HFFc6 (cell line): ENCODE measurements around the gene SUSD1. TPM values are rescaled to one million over a fixed set of nuclear protein-coding genes. Genes with fewer than 3 reads are reported as not detected.
A peak's percentile ranks its signal among the peaks of the same experiment; 100 is the strongest.

ENCODE experiments used
- DNase-seq: peaks from one replicate; pipeline ENCODE4 v3.0.0-alpha.2; 2018
- H3K27ac Mint-ChIP-seq: 2 replicates; pipeline ENCODE4 v1.8.0; 2020; ENCODE audit warnings: mild to moderate bottlenecking, mixed read lengths
- H3K27me3 Mint-ChIP-seq: 2 replicates; pipeline ENCODE4 v1.8.0; 2021; ENCODE audit warnings: mild to moderate bottlenecking, moderate library complexity, mixed read lengths; ENCODE audit not compliant: insufficient read depth
- H3K36me3 Mint-ChIP-seq: 2 replicates; pipeline ENCODE4 v1.8.0; 2021; ENCODE audit warnings: low read depth, mixed read lengths
- H3K4me1 Mint-ChIP-seq: 2 replicates; pipeline ENCODE4 v1.8.0; 2020; ENCODE audit warnings: low read depth, mixed read lengths
- H3K4me3 Mint-ChIP-seq: 2 replicates; pipeline ENCODE4 v1.8.0; 2020; ENCODE audit warnings: mild to moderate bottlenecking, moderate library complexity, mixed read lengths
- H3K9me3 Mint-ChIP-seq: 2 replicates; pipeline ENCODE4 v1.8.0; 2020; ENCODE audit warnings: mild to moderate bottlenecking, mixed read lengths
- total RNA-seq, 6 experiments: library from RNA; stranded (reverse); fragmentation: NEBNext Ultra II Directional; extraction: Animal tissue kit (Norgen Biotek cat#: 25700); gene quantifications; 2 replicates in 1 of 6; 3 replicates in 5 of 6; pipeline ENCODE4 v1.2.3, GENCODE V29; 2021
- TF ChIP-seq, protein P1 (sequence below): fragments of 200-600 bp; sonication (generic); IDR thresholded peaks from 2 replicates; pipeline ENCODE4 v1.5.0; 2021; ENCODE audit warnings: antibody characterized with exemption, mild to moderate bottlenecking

The SUSD1 gene
- total RNA-seq, 6 experiments from 2014 or later: 3.5 to 9.4 (median 8.2) TPM

DNA sequence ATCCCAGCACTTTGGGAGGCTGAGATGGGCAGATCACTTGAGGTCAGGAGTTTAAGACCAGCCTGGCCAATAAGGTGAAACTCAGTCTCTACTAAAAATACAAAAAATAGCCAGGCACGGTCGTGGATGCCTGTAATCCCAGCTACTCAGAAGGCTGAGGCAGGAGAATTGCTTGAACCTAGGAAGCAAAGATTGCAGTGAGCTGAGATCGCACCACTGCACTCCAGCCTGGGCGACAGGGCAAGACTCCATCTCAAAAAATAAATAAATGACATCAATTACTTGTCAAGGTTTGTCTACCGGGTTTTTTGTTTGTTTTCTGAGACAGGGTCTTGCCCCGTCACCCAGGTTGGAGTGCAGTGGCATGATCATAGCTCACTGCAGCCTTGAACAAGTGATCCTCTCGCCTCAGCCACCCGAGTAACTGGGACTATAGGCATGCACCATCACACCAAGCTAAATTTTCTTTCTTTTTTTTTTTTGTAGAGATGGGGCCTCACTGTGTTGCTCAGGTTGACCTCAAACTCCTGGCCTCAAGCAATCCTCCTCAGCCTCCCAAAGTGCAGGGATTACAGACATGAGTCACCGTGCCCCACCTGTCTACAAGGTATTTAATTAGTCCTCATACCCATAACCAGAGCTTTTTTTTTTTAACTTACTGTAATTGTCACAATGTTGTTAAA is 64.9 kb downstream of the SUSD1 start:
- Mint-ChIP-seq H3K36me3 (no peaks in the 10 kb centered on the region), H3K27me3 (peaks cover 2% of the 10 kb centered on the region; the same call in 1 of the 2 replicates), H3K27ac (no peak overlapping the region), H3K4me1 (peaks cover 17% of the 10 kb centered on the region), H3K4me3 (no peak overlapping the region), H3K9me3 (no peaks in the 10 kb centered on the region)
- TF ChIP-seq, protein P1, sequence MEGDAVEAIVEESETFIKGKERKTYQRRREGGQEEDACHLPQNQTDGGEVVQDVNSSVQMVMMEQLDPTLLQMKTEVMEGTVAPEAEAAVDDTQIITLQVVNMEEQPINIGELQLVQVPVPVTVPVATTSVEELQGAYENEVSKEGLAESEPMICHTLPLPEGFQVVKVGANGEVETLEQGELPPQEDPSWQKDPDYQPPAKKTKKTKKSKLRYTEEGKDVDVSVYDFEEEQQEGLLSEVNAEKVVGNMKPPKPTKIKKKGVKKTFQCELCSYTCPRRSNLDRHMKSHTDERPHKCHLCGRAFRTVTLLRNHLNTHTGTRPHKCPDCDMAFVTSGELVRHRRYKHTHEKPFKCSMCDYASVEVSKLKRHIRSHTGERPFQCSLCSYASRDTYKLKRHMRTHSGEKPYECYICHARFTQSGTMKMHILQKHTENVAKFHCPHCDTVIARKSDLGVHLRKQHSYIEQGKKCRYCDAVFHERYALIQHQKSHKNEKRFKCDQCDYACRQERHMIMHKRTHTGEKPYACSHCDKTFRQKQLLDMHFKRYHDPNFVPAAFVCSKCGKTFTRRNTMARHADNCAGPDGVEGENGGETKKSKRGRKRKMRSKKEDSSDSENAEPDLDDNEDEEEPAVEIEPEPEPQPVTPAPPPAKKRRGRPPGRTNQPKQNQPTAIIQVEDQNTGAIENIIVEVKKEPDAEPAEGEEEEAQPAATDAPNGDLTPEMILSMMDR: no peak
- no peak for DNase-seq

DNA sequence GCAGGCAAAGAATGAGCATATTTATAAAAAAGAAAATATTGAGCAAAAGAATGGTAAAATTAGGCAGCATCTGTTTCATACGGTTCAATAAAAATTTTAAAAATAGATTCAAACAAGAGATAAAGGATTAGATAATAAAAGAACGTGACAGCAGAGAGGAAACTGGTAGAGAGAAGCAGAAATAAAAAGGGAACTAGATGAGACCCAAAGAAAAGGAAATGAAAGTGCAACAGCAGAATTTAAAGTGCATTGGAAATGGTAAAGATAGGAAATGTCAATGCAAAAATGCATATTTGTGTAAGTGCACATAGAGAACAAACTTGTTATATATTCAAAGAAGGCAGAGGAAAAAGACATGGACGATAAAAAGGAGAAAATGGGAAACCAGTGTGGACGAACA is 70.2 kb downstream of the SUSD1 start:
- Mint-ChIP-seq H3K9me3 (no peaks in the 10 kb centered on the region), H3K27ac (no peak overlapping the region), H3K36me3 (no peaks in the 10 kb centered on the region), H3K4me3 (no peak overlapping the region), H3K27me3 (no peaks in the 10 kb centered on the region), H3K4me1 (no peaks in the 10 kb centered on the region)
- no peak for DNase-seq
- TF ChIP-seq, protein P1: no peak

DNA sequence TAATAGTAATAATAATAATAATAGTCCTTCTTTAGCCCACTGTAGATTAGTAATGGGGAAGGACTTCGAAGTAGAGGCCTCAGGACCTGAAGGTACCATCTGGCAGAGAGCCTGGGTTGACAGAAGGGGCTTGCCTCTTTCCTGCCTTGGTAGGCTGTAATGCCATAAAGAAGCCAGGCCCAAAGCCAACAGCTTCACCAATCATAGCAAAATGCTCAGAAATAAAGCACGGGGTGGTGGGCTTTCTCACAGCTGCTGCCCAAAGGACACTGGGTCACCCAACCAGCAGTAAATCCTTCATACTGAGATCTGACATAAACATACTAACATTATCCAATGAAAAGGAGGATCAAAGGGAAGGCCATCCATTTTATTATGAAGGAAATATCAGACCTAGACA is 70.7 kb downstream of the SUSD1 start:
- H3K4me3 Mint-ChIP-seq: no peak overlapping the region
- no peaks in the 10 kb centered on the region for H3K4me1 Mint-ChIP-seq
- peaks cover 4% of the 10 kb centered on the region; the same call in 1 of the 2 replicates for H3K27me3 Mint-ChIP-seq
- H3K27ac Mint-ChIP-seq: no peak overlapping the region
- H3K9me3 Mint-ChIP-seq: no peaks in the 10 kb centered on the region
- no peaks in the 10 kb centered on the region for H3K36me3 Mint-ChIP-seq
- TF ChIP-seq, protein P1: no peak
- no peak for DNase-seq

- TF ChIP-seq, protein P1: no peak
- Mint-ChIP-seq H3K4me1 (no peaks in the 10 kb centered on the region), H3K27me3 (peaks cover 4% of the 10 kb centered on the region; the same call in 1 of the 2 replicates), H3K27ac (no peak overlapping the region), H3K9me3 (no peaks in the 10 kb centered on the region), H3K4me3 (no peak overlapping the region), H3K36me3 (no peaks in the 10 kb centered on the region)
- no peak for DNase-seq
These were observed 71.7 kb downstream of the SUSD1 start for GRCh38 chr9:112103405-112103804.

GRCh38 chr9:112097712-112098688 is 77.1 kb downstream of the SUSD1 start:
- peak; percentile 53 for DNase-seq
- H3K27ac Mint-ChIP-seq: no peak overlapping the region
- no peaks in the 10 kb centered on the region for H3K36me3 Mint-ChIP-seq
- H3K27me3 Mint-ChIP-seq: peaks cover 4% of the 10 kb centered on the region; the same call in 1 of the 2 replicates
- no peaks in the 10 kb centered on the region for H3K9me3 Mint-ChIP-seq
- TF ChIP-seq, protein P1: peak; percentile 96
- H3K4me1 Mint-ChIP-seq: no peaks in the 10 kb centered on the region; the same call in 1 of the 2 replicates
- no peak overlapping the region for H3K4me3 Mint-ChIP-seq
